GM19240 (cell line): ENCODE measurements around the gene BUD23.
A peak's percentile ranks its signal among the peaks of the same experiment; 100 is the strongest.
"Not testable (repeated sequence)": the region's sequence is repeated elsewhere in the genome, so short reads cannot be mapped to it uniquely, and the experiment has no call there.

ENCODE experiments used
- DNase-seq: peaks from one replicate; pipeline ENCODE4 v3.0.0; 2011; ENCODE audit warnings: low spot score; ENCODE audit not compliant: insufficient read length

The BUD23 gene

DNA sequence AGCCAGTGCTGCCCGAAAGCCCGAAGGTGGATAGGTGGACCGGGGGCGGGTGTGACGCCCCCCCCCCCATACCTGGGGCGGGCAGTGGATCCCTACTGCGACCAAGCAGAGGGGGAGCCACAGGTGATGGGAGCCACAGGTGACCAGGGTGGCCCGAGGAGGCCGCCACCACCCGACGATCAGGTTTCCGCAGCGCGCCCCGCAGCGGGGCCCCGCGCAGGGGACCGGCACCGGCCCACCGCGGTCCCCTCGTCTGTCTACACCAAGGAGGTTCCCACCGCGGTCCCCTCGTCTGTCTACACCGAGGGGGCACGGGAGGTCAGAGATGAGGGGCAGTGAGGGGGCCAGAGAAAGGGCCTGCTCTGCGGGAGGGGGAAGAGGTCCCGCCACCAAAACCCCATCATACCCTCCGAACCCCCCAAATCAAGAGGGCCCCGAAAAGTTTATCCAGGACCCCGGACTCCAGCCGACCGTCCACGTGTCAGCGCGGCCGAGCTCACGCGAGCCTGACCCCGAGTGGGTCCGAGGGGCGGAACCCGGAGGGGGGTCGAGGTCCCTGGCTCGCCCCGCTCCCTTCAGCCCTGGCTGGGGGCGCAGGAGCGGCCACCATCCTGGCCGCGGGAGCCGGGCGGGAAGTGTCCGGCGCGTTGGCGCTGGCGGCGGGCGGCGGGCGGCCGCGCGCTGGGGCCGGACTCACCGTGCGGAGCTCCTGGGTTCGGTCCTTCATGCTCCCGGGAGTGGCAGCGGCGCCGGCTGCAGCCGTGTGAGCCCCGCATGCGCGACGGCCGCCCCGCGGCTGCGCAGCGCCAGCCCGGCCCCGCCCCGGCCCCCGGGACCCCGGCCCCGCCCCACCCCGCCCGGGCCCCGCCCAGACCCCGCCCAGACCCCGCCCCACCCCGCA is 35.8 kb downstream of the BUD23 start, which contains the start of gene STX1A:
STX1A (minus strand) TSS at position 765 of the 901 bp plus-strand sequence; CDS start at position 727, 38 bp downstream.
- DNase-seq, result peak; percentile 68

DNA sequence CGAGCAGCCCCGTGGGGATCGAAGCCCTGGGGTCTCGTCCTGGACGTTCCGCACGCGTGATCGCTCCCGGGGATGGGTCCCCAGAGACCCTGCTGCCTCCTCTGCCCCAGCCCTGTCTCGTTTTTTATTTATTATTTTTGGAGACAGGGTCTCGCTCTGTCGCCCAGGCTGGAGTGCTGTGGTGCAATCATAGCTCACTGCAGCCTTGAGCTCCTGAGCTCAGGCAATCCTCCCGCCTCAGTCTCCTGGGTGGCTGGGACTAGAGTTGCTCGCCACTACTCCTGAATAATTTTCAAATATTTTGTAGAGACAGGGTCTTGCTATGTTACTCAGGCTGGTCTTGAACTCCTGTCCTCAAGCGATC is 36.4 kb downstream of the BUD23 start:
- no peak for DNase-seq

DNA sequence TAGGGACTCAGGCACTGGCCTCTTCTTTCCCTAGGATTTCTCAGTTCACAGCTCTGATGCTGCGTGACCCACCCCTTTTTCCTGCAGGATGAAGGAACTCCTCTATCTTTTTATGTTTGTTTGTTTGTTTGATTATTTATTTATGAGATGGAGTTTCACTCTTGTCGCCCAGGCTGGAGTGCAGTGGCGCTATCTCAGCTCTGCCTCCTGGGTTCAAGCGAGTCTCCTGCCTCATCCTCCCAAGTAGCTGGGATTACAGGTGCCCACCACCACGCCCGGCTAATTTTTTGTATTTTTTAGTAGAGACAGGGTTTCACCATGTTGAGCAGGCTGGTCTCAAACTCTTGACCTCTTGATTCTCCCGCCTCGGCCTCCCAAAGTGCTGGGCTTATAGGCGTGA is 37.0 kb downstream of the BUD23 start:
- not testable (repeated sequence) for DNase-seq

- no peak for DNase-seq
These were observed 38.0 kb downstream of the BUD23 start for GRCh38 chr7:73721377-73721817.

GRCh38 chr7:73722182-73722581 is 38.8 kb downstream of the BUD23 start:
- DNase-seq, result not testable (repeated sequence)

- no peak for DNase-seq
These were observed 39.4 kb downstream of the BUD23 start for GRCh38 chr7:73722785-73723184.

GRCh38 chr7:73723813-73724212 is 40.4 kb downstream of the BUD23 start:
- no peak for DNase-seq

DNA sequence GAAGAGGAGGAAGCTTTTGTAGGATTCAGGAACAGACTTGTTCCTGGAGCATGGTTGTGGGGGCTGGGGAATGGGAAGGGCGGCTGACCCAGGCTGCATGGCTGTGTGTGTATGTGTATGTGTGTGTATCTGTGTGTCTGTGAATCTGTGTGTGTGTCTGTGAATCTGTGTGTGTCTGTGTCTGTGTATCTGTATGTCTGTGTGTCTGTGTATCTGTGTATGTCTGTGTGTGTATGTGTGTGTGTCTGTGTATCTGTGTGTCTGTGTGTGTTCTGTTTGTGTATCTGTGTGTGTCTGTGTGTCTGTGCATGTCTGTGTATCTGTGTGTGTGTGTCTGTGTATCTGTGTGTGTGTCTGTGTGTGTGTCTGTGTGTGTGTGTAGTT is 42.7 kb downstream of the BUD23 start:
- no peak for DNase-seq

- no peak for DNase-seq
These were observed 44.6 kb downstream of the BUD23 start for GRCh38 chr7:73727952-73728351.

DNA sequence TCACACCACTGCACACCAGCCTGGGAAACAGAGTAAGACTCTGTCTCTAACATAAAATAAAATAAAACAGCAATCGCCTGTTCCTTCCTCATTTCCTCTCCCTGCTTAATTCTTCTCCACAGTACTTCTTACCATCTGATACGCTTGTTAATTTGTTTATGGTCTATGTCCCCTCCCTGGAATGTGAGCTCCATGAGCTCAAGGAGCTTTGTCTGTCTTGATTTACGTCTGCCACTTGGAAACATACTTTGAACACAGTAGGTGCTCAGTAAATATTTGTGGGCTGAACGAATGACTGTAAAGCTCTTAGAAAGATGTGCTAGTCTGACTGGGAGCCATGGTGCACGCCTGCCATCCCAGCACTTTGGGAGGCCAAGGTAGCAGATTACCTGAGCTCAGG is 45.2 kb downstream of the BUD23 start:
- no peak for DNase-seq

DNA sequence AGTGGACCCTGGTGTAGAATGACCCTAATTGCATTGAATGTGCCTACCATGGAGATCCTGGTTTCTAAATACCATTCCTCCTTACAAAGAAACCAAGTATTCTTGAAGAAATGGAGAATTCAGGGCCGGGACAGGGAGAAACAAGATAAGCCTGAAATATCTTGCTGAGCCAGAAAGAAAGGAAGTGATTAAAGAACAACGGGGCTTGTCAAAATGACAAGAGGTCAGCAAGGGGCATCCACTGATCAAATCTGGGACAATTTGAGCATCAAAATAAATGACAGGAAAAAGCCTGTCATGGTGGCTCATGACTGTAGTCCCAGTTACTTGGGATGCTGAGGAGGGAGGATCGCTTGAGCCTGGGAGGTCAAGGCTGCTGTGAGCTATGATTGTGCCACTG is 47.1 kb downstream of the BUD23 start:
- DNase-seq, result no peak

DNA sequence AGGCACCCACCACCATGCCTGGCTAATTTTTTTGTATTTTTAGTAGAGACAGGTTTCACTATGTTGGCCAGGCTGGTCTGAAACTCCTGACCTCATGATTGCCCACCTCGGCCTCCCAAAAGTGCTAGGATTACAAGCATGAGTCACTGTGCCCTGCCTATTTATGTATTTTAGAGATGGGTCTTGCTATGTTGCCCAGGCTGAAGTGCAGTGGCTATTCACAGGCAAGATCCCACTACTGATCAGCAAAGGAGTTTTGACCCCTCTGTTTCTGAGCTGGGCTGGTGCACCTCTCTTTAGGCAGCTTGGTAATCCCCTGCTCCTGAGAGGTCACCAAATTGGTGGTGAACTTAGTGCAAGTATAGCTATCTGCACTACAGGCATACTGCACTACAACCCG is 49.0 kb downstream of the BUD23 start:
- DNase-seq, result no peak

GRCh38 chr7:73734619-73735527 is 51.5 kb downstream of the BUD23 start:
- no peak for DNase-seq

DNA sequence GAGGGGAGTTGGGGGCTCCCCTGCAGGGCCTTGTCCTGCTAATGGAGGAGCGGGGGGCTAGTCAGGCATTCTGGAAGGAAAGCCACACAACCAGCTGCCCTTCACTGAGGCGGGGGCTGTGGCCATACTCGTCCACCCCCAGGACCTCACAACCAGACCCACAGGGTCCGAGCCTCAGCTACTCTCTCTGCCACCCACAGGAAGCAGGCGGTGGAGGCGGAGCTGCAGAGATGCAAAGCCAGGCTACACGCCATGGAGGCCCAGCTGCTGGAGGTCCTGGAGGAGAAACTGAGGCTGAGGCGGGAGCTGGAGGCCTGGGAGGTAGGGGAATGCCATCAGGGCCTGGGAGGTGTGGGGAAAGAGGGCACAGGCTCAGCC is 52.1 kb downstream of the BUD23 start:
- no peak for DNase-seq

- no peak for DNase-seq
These were observed 53.5 kb downstream of the BUD23 start for GRCh38 chr7:73736885-73737284.

- DNase-seq, result no peak
These were observed 54.3 kb downstream of the BUD23 start for GRCh38 chr7:73737491-73738219.

DNA sequence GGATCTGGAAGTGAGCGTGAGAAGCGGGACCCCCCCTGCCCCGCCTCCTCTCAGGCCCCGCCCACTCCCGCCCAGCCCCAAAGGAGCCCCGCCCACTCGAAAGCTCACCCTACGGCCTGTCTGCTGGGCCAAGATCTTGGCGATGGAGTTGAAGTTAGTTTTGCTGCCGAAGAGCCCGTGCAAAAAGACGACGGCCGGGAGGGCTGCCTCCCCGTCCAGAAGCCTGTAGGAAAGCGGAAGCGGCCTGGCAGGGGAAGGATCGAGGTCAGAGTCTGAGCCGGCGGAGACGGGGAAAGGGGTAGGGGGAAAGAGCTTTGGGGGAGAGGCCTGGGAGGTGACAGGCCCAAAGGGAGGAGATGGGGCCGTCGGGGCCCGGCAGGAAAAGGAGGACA is 54.8 kb downstream of the BUD23 start:
- no peak for DNase-seq

DNA sequence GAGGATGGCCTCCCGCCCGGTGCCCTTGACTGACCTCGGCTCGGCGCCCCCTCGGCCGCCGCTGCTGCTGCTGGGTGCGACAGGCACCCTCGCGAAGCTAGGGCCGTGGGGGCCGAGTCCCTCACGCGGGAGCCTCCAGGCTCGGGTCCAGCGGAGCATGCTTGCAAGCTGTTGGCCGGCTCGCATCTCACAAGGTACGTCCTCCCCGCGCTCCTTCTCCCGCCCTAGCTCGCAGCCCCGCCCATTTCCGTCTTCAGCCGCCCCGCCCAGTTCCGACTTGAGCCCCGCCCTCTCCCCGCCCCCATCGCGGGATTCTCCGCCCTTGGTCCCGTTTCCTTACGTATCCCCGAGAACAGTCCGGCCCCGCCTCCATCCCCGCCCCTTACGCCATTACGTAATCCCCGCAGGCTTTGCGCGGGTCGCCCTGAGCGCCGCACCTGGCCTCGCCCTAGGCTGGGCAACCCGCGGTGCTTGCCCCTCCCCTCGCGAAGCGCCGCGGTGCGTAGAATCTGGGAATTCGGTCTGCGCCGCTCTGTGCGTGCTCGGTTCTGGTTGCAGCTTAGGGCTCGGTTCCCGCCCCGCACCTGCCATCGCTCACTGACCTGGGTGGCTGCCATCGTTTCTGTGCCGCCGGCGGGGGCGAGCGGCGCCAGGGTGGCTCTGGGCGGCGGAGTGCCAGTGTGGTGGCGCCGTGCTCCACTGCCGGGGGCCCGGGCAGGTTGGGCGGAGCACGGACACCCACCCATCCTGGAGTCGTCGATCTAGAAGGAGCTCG is 55.4 kb downstream of the BUD23 start, which contains the start of gene ABHD11:
ABHD11 (minus strand) TSS at position 191 of the 775 bp plus-strand sequence; CDS start at position 159, 32 bp downstream.
- peak; percentile 98 for DNase-seq

GRCh38 chr7:73739387-73739767 is 56.0 kb downstream of the BUD23 start:
- DNase-seq, result no peak

- no peak for DNase-seq
These were observed 56.8 kb downstream of the BUD23 start for GRCh38 chr7:73740212-73740611.

GRCh38 chr7:73740771-73741170 is 57.4 kb downstream of the BUD23 start:
- no peak for DNase-seq
